ENCODE data around the gene TMPRSS3.

- no peak for TF ChIP-seq CTCF (IDR thresholded peaks at IDR 0.05)
- no peak for TF ChIP-seq POLR2A (IDR thresholded peaks at IDR 0.05; ENCODE audit: low read depth)
- no peak for TF ChIP-seq EP300 (IDR thresholded peaks at IDR 0.05)
- no peak for TF ChIP-seq POLR2AphosphoS5 (IDR thresholded peaks at IDR 0.05)
These were observed 52.3 kb downstream of the TMPRSS3 start for GRCh38 chr21:42343556-42343955.
